ENCODE results near the gene NAXE.
"Not testable (repeated sequence)": the region's sequence is repeated elsewhere in the genome, so short reads cannot be mapped to it uniquely, and the experiment has no call there.

Gene NAXE

DNA sequence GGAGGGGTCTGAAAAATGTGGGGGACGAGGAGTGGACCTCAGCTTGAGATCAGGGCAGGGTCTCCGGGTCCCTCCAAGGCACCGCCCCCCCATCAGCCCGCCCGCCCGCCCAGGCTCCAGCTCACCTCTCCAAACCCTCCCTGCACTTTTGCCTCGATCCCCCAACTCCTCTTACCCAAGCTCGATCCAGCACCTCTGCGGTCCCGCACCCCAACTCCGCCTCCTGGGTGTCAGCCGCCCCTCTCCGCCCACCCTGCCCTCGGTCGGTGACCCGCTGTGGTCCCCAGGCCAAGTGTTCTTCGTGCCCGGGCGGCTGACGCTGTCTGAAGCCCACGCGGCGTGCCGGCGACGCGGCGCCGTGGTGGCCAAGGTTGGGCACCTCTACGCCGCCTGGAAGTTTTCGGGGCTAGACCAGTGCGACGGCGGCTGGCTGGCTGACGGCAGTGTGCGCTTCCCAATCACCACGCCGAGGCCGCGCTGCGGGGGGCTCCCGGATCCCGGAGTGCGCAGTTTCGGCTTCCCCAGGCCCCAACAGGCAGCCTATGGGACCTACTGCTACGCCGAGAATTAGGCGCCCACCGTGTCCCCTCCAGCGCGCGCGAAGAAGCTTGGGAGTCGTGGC lies 33.3 kb downstream of the NAXE start:
- no peak for FAIRE-seq

DNA sequence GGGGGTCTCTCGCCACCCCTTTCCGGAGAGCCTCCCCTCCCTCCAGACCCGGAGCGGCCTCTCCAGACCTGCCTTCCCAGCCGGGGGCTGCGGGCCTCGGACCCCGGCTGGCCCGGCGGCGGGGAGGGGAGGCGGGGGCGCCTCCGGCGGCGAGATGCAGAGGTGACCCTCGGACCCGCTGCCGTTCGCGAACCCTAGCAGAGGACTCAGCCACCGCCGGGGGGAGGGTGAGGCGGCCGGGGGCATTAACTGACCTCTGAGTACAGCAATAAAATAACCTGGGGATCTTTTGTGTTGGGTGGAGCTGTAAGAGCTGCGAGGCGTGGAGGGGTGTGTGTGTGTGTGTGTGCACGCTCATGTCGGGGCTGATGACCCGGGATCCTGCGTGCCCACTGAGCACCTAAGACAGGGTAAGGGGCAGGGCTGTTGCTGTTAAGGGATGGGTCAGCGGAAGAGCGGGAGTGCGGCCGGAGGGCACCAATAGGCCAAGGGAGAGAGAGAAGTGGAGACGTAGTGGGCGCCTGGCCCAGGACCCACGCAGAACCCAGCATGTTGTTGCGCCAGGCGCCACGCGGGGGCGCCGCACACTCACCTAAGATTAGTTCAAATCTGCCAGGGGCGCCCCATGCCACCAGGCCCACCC lies 34.0 kb downstream of the NAXE start:
- FAIRE-seq, result no peak

DNA sequence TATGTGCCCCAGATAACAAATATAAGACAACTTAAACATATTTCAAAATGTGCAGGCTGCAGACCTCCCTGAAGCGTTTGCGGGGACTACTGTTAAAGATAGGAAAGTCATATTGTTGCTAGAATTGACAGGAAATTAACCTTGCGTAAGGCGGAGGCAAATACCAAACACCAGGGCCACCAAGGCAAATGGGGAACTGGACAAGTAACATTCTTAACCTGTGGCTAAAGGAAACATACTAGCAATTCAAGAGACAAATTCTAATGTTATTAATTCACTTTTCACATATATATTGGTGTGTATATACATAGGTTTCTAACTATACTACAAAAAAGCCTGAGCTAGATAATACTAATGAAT lies 34.5 kb downstream of the NAXE start:
- no peak for FAIRE-seq

DNA sequence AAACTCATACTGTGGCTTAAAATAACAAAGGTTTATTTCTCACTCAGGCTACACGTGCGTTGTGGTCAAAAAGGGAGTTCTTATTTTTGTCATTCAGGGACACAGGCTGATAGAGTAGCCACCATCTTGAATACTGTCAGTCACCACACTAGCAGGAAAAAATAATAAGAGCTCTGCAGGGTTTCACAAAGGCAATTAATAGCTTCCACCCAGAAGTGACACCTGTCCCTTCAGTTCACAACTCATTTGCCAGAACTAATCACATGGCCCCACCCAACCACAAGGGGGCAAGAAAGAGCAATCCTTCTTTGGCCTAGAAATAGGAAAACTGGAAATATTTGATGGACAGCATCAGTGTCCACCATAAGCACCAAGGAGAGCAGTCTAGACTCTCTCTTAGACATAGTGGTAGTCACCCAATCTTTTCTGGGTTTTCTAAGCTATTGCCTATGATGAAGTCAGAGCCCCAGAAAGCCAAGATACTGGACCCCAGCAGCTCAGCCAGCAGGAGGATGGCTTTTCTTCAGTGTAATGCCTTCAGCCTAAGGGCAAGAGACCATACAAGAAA lies 35.8 kb downstream of the NAXE start:
- peak; percentile 88 for FAIRE-seq

DNA sequence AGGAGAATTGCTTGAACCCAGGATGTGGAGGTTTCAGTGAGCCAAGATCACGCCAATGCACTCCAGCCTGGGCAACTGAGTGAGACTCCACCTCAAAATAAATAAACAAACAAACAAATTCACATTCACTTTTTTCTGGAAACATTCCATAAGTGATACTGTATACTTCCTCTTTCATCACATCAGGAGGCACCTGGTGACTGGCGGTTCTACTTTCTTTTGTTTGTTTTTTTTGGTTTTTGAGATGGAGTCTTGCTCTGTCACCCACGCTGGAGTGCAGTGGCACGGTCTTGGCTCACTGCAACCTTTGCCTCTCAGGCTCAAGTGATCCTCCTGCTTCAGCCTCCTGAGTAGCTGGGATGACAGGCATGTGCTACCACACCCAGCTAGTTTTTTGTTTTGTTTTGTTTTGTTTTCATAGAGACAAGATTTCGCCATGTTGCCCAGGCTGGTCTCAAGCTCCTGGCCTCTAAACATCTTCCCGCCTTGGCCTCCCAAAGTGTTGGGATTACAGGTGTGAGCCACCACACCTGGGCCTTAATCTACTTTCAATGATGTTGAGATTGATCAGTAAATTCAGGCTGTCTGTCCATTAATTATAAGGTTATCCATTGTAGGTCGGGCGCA lies 38.4 kb downstream of the NAXE start:
- no peak for FAIRE-seq

DNA sequence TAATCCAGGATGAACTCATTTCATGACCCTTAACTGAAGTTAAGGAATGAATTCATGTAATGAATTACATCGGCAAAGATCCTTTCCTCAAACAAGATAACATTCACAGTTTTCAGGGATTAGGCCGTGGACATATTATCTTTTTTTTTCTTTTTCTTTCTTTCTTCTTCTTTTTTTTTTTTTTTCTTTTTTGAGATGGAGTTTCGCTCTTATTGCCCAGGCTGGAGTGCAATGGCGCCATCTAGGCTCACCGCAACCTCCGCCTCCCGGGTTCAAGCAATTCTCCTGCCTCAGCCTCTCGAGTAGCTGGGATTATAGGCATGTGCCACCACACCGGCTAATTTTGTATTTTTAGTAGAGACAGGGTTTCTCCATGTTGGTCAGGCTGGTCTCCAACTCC lies 39.6 kb downstream of the NAXE start:
- not testable (repeated sequence) for FAIRE-seq

DNA sequence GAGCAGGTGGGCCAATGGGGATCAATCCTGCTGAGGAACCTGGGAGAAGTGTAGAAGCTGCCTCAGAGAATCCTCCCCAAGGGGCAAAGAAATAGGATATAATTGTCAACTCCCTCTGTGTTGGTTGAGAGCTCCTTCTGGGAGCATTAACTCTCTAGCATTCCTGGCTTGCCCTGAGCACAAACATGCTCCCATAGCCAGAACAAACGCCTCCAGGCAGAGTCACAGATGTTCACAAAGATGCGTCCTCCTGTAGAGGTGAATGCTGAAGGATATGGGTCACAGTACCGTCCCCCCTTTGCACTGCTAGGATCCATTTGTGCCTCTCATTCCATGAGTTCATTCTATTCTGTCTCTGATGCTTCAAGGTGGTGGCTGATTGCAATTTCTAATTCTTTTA lies 40.8 kb downstream of the NAXE start:
- no peak for FAIRE-seq

DNA sequence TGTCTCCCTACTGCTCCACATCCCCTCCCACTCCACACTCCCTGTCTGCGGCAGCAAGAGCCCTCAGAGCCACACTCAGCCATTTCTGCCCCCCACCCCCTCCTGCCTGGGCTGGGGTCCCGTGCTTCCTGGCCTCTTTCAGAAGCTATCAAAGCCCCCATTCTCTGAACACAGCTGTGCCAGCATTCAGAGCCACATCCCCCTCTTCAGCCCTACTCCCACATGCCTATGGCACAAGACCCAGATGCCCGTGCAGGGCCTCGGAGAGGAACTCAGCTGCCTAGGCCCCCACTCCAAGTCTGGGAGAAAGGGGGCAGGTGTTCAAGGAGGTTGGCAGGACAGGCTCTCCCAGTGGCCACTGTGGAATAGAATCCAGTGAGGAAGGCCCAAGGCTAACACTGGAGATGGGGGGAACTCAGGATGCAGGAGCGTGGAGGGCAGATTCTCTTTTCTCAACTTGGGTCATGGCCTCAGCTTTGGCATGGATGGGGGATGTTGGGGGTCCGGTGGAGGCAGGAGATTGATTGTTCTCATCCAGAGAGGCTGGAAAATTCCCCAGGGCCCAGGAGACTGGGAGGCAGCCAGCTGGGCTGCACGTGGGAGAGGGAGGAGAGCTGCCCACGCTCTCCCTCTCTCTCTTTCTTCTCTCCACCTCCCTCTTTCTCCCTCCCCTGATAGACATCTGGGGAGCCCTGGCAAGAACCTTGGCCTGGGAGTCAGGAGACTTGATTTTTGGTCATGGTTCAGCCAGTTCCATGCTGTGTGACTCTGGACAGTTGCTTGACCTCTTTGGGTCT lies 46.8 kb downstream of the NAXE start:
- FAIRE-seq, result no peak

DNA sequence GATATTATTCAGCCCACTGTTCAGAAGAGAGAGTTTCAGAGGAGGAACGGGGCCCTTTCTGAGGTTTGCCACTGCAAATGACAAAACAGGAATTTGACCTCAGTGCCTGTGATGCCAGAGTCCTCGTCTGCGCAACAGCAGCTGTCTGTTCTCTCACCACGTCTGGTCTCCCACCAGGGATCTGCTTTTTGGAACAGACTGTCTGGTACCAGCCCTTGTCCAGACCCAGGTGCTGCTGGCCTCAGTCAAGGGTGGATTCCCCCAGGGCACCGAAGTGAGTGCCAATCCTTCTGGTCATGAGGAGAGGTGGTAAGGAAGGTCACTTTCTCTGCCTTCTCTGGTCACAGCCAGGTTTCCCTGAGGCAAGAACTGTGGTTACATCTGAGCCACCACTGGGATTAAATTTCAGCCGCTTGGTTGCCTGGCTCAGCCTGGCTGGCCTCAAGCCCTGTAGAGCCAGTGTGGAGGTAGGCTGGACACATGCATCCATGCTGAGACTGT lies 48.1 kb downstream of the NAXE start:
- no peak for FAIRE-seq

DNA sequence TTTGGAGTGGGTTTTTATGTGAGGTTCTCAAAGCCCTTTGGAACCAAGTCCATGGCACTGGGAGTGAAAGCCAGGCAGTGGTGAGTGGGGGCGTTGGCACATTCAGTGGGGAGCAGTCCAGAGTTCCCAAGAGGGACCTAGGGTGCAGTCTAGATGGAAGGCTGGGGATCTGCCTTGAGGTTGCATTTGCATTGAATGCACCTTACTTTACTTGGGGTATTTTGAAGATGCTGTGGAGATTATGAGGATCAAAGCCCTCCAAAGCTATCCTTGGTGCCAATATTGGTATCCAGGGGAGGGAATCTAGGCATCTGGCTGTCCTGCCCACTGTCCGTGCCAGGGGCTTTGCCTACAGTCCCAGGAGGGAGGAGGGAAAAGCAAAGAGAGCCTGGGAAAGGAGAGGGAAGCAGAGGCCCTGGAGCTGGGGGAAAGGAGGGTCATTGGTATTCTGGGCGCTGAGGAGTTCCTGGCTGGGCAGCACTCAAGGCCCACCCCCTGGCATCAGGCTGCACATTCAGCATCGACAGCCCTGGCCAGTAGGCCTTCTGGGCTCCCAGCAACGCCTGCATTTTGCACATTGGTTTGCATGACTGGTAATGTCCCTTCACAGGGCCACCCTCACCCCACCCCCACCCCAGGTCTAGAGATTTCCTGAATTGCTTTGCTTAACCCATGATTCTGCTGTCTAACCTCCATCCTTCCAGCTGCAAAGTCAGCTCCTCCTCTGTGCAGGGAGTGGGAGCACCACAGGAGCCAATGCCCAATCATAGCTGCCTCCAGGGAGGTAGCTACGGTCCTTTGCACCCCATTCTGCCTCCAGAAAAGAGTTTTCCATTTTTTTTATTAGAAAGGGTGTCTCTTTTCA lies 49.5 kb downstream of the NAXE start:
- FAIRE-seq, result no peak

DNA sequence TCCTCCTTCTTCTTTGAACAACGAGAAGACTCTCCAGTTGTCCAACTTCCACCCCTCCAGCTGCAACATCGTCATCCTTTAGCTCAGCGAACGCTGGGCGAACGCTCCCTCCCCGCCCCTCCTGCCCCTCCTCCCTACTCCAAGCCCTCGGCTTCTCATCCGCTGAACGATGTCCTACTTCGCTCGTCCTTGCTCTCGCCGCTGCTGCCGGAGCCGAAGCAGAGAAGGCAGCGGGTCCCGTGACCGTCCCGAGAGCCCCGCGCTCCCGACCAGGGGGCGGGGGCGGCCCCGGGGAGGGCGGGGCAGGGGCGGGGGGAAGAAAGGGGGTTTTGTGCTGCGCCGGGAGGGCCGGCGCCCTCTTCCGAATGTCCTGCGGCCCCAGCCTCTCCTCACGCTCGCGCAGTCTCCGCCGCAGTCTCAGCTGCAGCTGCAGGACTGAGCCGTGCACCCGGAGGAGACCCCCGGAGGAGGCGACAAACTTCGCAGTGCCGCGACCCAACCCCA lies 50.2 kb downstream of the NAXE start, which contains the start of gene BCAN:
Gene BCAN (plus strand): TSS at position 357 of the 504 bp plus-strand sequence. CDS start 3,938 bp downstream, outside the sequence.
- no peak for FAIRE-seq

DNA sequence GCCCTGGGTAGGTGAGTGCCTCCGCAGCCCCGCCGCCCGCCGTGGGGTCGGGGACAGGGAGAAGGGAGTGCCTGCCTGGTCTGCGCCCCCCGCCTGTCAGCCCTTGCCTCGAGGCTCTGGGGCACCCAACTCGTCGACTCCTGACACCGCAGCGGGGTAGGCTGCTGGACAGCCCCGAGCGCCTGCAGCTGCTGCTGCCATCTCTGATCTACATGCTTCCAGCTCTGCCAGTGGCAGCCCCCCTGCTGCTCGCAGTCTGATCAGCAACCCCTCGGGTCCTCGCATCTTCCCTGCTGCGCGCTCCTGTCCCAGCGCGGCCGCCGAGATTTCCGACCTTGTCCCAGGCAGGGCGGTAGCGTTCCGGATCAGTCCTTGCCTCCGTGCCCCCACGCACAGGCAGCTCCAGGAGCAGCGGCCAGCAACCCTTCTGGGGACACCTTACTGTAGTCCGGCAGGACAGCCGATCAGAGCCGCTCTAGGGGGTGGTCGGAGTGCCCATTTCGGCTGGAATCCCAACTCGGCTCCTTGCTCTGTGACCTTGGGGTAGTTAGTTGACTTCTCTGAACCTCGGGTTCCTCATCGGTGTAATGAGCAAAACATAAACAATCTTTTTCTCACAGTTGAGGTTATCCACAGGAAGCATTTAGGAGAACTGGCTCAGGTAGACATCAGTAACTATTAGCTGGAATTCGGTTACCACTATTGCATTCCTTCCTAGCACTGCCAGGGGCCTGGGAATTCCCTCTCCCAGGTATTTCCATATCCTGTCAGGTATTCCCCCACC lies 50.9 kb downstream of the NAXE start:
- FAIRE-seq, result no peak

DNA sequence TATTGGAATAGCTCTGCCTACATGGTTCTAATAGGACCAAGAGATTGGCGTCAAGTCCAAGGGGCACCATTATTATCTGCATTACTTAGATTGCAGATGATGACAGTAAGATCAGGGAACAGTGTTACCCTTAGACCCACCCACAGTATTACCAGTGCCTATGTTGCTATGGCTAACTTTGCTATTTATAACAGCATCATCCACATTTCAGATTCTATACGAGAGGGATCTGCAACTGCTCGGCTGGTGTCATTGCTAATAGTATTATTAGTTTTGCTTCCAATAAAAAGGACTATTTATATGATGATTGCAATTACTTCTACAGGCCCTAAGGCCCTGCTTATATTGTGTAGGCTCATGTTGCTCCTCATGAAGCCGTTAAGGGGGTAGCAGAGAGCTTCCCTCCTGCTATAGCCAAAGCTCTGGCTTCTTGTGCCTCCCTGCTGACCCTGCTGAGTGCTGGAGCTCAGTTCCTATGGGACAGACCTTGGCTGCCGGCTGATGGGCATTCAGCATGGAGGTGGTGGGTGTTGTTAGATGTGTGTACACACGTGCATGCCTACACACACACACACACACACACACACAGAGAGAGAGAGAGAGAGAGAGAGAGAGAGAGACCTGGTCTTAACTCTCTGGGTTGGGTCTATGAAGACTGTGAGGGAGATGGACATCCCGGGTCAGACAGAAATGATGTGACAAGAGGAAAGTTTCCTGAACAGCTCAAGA lies 51.6 kb downstream of the NAXE start:
- FAIRE-seq, result no peak

DNA sequence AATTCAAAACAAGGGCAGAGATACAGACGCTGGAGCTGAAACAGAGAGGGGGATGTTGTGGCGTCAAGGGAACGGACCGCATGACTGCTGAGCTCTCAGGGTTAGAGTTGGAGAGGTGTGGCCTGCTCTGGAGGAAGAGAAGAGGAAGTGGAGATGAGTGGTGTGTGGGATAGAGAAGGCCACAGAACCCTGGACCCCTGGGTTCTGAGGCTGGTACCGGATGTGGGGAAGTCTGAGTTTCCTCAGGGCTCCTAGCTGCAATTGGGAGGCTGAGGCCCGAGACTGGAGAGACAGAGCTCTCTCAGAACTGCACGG lies 52.2 kb downstream of the NAXE start:
- FAIRE-seq, result no peak

All from TTC549 (cell line).